GM06990 (cell line): ENCODE results near the gene SLC1A4.

Experiments
- DNase-seq: peaks from one replicate; pipeline ENCODE4 v3.0.0-alpha.2; 2011; ENCODE audit not compliant: insufficient read length; ENCODE audit errors: extremely low read depth
- H3K27me3 ChIP-seq: replicated peaks from 2 replicates; pipeline ENCODE4 v1.6.0; 2011; ENCODE audit warnings: low read length; ENCODE audit not compliant: control insufficient read depth, insufficient read depth
- H3K36me3 ChIP-seq: 2 replicates; pipeline ENCODE4 v1.5.1; 2011; ENCODE audit warnings: low read length; ENCODE audit not compliant: control insufficient read depth, insufficient read depth
- H3K4me3 ChIP-seq: replicated peaks from 2 replicates; pipeline ENCODE4 v1.5.1; 2011; ENCODE audit warnings: low read depth, mild to moderate bottlenecking, control low read depth, low read length
- CTCF ChIP-seq: IDR thresholded peaks from 2 replicates; pipeline ENCODE4 v1.5.1; 2011; ENCODE audit warnings: low read length, control low read depth, mild to moderate bottlenecking, inconsistent platforms; ENCODE audit not compliant: insufficient read depth, poor library complexity, severe bottlenecking

SLC1A4 gene

GRCh38 chr2:64951306-64951953 lies 37.8 kb upstream of the SLC1A4 start:
- TF ChIP-seq CTCF: no peak
- no peaks in the 10 kb centered on the region for H3K36me3 ChIP-seq
- no peak for DNase-seq
- no peak overlapping the region for H3K4me3 ChIP-seq
- no peaks in the 10 kb centered on the region for H3K27me3 ChIP-seq

GRCh38 chr2:64952096-64952495 lies 37.1 kb upstream of the SLC1A4 start:
- DNase-seq: no peak
- Histone ChIP-seq H3K27me3 (no peaks in the 10 kb centered on the region), H3K4me3 (no peak overlapping the region), H3K36me3 (no peaks in the 10 kb centered on the region)
- no peak for TF ChIP-seq CTCF

- Histone ChIP-seq H3K36me3 (no peaks in the 10 kb centered on the region), H3K4me3 (no peak overlapping the region), H3K27me3 (no peaks in the 10 kb centered on the region)
- TF ChIP-seq CTCF: no peak
- DNase-seq: no peak
Observed at GRCh38 chr2:64952511-64953482, 36.4 kb upstream of the SLC1A4 start.

- TF ChIP-seq CTCF: no peak
- Histone ChIP-seq H3K36me3 (no peaks in the 10 kb centered on the region), H3K4me3 (no peak overlapping the region), H3K27me3 (no peaks in the 10 kb centered on the region)
- DNase-seq: no peak
Observed at GRCh38 chr2:64955467-64955866, 33.7 kb upstream of the SLC1A4 start.

GRCh38 chr2:64957109-64957903 lies 31.9 kb upstream of the SLC1A4 start:
- Histone ChIP-seq H3K36me3 (no peaks in the 10 kb centered on the region), H3K27me3 (no peaks in the 10 kb centered on the region), H3K4me3 (no peak overlapping the region)
- DNase-seq: no peak
- TF ChIP-seq CTCF: no peak
